B cell (primary cell): ENCODE data around the gene CHAF1B. TPM values are rescaled to one million over a fixed set of nuclear protein-coding genes. Genes with fewer than 3 reads are reported as not detected.

ENCODE experiments used
- ATAC-seq: fragments of 200-7000 bp; cut with Tn5 transposase; one replicate; pipeline ENCODE4 v1.10.0; 2021; ENCODE audit warnings: low read depth, mild to moderate bottlenecking, moderate number of reproducible peaks, moderate library complexity
- CTCF ChIA-PET: fragments of 350-600 bp; sonication (Branson Sonifier 250); formaldehyde crosslinking; loops from one replicate; lab custom pipeline; 2021; ENCODE audit warnings: antibody characterized with exemption, inconsistent platforms; lab: Charles Lee
- POLR2A ChIA-PET: fragments of 350-600 bp; sonication (Branson Sonifier 250); formaldehyde crosslinking; loops from one replicate; lab custom pipeline; 2021; ENCODE audit warnings: antibody characterized with exemption; lab: Charles Lee
- DNase-seq: peaks from one replicate; pipeline ENCODE4 v3.0.0; 2013
- H2AFZ ChIP-seq: 2 replicates; pipeline ENCODE4 v1.6.1; 2012; ENCODE audit warnings: mild to moderate bottlenecking, low read depth, low read length; ENCODE audit not compliant: insufficient read depth, poor library complexity, severe bottlenecking
- H3K27ac ChIP-seq, 2 donors: 1 replicate in 1 of 2; 2 replicates in 1 of 2; pipeline ENCODE4 v1.5.1; 2012 to 2013; ENCODE audit warnings: low read length in 2 of 2, mild to moderate bottlenecking in 2 of 2, moderate library complexity in 1 of 2
- H3K27me3 ChIP-seq, 4 experiments: fragments of 200-600 bp in 1 of 4; sonication (generic) in 1 of 4; replicated peaks in 1 of 4; 1 replicate in 2 of 4; 2 replicates in 2 of 4; pipeline versions ENCODE4 v1.6.1 to v1.7.0; 2013 to 2016; ENCODE audit warnings: low read length in 3 of 4, mild to moderate bottlenecking in 2 of 4, mixed read lengths in 1 of 4, moderate library complexity in 1 of 4; ENCODE audit not compliant: insufficient read depth in 4 of 4, control insufficient read depth in 3 of 4; ENCODE audit errors: control extremely low read depth in 1 of 4
- H3K36me3 ChIP-seq, 2 experiments: replicated peaks in 1 of 2; 1 replicate in 1 of 2; 2 replicates in 1 of 2; pipeline versions ENCODE4 v1.6.1 to v1.7.1; 2013; ENCODE audit warnings: low read length in 1 of 2; ENCODE audit not compliant: insufficient read depth in 2 of 2, control insufficient read depth in 1 of 2; ENCODE audit errors: control extremely low read depth in 1 of 2, extremely low read depth in 1 of 2
- H3K4me1 ChIP-seq, 2 donors: fragments of 200-600 bp in 1 of 2; sonication (generic) in 1 of 2; 1 replicate in 1 of 2; 2 replicates in 1 of 2; pipeline versions ENCODE4 v1.5.1 to v1.6.1; 2013 to 2017; ENCODE audit warnings: low read length in 2 of 2; ENCODE audit not compliant: control insufficient read depth in 2 of 2, insufficient read depth in 2 of 2
- H3K4me2 ChIP-seq: replicated peaks from 2 replicates; pipeline ENCODE3; 2012; ENCODE audit warnings: mild to moderate bottlenecking, low read depth, low read length; ENCODE audit not compliant: poor library complexity, severe bottlenecking
- H3K4me3 ChIP-seq, 5 experiments: fragments of 200-600 bp in 1 of 5; sonication (generic) in 1 of 5; 1 replicate in 3 of 5; 2 replicates in 2 of 5; pipeline versions ENCODE4 v1.5.1 to v1.7.0; 2011 to 2016; ENCODE audit warnings: low read length in 4 of 5, mild to moderate bottlenecking in 4 of 5, low read depth in 2 of 5, control low read depth in 1 of 5, moderate library complexity in 1 of 5; ENCODE audit not compliant: insufficient read depth in 1 of 5; ENCODE audit errors: control extremely low read depth in 1 of 5, extremely low read depth in 1 of 5
- H3K79me2 ChIP-seq: fragments of 200-600 bp; sonication (generic); one replicate; pipeline ENCODE4 v1.6.0; 2016; ENCODE audit warnings: low read length; ENCODE audit not compliant: control insufficient read depth, insufficient read depth
- H3K9ac ChIP-seq: fragments of 200-600 bp; sonication (generic); 2 replicates; pipeline ENCODE4 v1.6.1; 2017; ENCODE audit warnings: mild to moderate bottlenecking, low read length, moderate library complexity
- H3K9me3 ChIP-seq, 3 donors: one replicate each; pipeline versions ENCODE4 v1.6.1 to v1.7.1; 2013; ENCODE audit warnings: low read length in 2 of 3; ENCODE audit not compliant: control insufficient read depth in 2 of 3, insufficient read depth in 1 of 3; ENCODE audit errors: control extremely low read depth in 1 of 3
- H4K20me1 ChIP-seq: 2 replicates; pipeline ENCODE4 v1.6.0; 2012; ENCODE audit warnings: mild to moderate bottlenecking, low read length; ENCODE audit not compliant: insufficient read depth, control insufficient read depth, poor library complexity, severe bottlenecking
- H3K27ac Mint-ChIP-seq: one replicate; pipeline ENCODE4 v1.8.0; 2021; ENCODE audit warnings: mixed read lengths
- H3K27me3 Mint-ChIP-seq: one replicate; pipeline ENCODE4 v1.8.0; 2021; ENCODE audit warnings: mixed read lengths
- H3K4me1 Mint-ChIP-seq: one replicate; pipeline ENCODE4 v1.8.0; 2021; ENCODE audit warnings: mixed read lengths
- H3K4me3 Mint-ChIP-seq: one replicate; pipeline ENCODE4 v1.8.0; 2021; ENCODE audit warnings: mixed read lengths
- H3K9me3 Mint-ChIP-seq: one replicate; pipeline ENCODE4 v1.8.0; 2022; ENCODE audit warnings: mixed read lengths; ENCODE audit not compliant: insufficient read depth
- CTCF ChIP-seq: fragments of 200-600 bp; IDR thresholded peaks from one replicate; pipeline ENCODE4 v1.8.0; 2022; ENCODE audit warnings: antibody characterized with exemption, mild to moderate bottlenecking
- EZH2 ChIP-seq: IDR thresholded peaks from 2 replicates; pipeline ENCODE4 v1.6.1; 2012; ENCODE audit warnings: borderline replicate concordance, low read depth, mild to moderate bottlenecking, moderate library complexity, low read length; ENCODE audit not compliant: insufficient read depth, poor library complexity, severe bottlenecking
- WGBS: methylation state at CpG from one replicate; pipeline ENCODE4 v1.1.5; 2013; ENCODE audit warnings: missing lambda C conversion rate; ENCODE audit not compliant: insufficient coverage; 5-methylcytosine and 5-hydroxymethylcytosine counted together
- intact Hi-C: fragments of 100-400 bp; cut with micrococcal nuclease; formaldehyde crosslinking; loops from one replicate; pipeline ENCODE4 v1.10.0; 2022
- polyA plus RNA-seq: library from polyadenylated mRNA; depleted of rRNA; stranded (reverse); fragments of >200 nt; gene quantifications from 2 replicates; pipeline ENCODE4 v1.2.3, GENCODE V29; 2012
- total RNA-seq, 2 donors: library from RNA; stranded (reverse); fragments of 120-200 nt in 1 of 2; gene quantifications; 1 replicate in 1 of 2; 2 replicates in 1 of 2; pipeline versions ENCODE4 v1.2.3 to v1.2.4, GENCODE V29; 2013 to 2022

The CHAF1B gene
- total and polyA plus RNA-seq, 2 donors (not counting 1 experiment from before 2014, with no cell fraction given) = 1.1 to 1.9 TPM

- no peaks in the 10 kb centered on the region for H3K4me1 ChIP-seq
- H3K9ac ChIP-seq = no peak overlapping the region
- H3K27me3 ChIP-seq = no peaks in the 10 kb centered on the region
- intact Hi-C loops = no loop called here
- H4K20me1 ChIP-seq = no peaks in the 10 kb centered on the region
- ChIA-PET POLR2A (no interaction called here), CTCF (no interaction called here)
- no peaks in the 10 kb centered on the region for H3K9me3 ChIP-seq
- no peak overlapping the region for H3K4me3 ChIP-seq
- 93% methylated on average over 2 of the region's 5 CpGs for WGBS
- TF ChIP-seq EZH2 (no peak), CTCF (no peak)
- no peak overlapping the region for H2AFZ ChIP-seq
- Mint-ChIP-seq H3K27me3 (no peaks in the 10 kb centered on the region), H3K4me3 (no peak overlapping the region), H3K4me1 (no peaks in the 10 kb centered on the region), H3K9me3 (no peaks in the 10 kb centered on the region), H3K27ac (no peak overlapping the region)
- H3K4me2 ChIP-seq = no peak overlapping the region
- H3K79me2 ChIP-seq = no peaks in the 10 kb centered on the region
- H3K27ac ChIP-seq = no peak overlapping the region
- no peaks in the 10 kb centered on the region for H3K36me3 ChIP-seq
- ATAC-seq (no peak), DNase-seq (no peak)
Measured at GRCh38 chr21:36403713-36404112, 18.5 kb downstream of the CHAF1B start.

- DNase-seq = no peak
- no peak for ATAC-seq
- TF ChIP-seq CTCF = no peak
- no peaks in the 10 kb centered on the region for H3K4me1 Mint-ChIP-seq
- 100% methylated on average over 4 of the region's 6 CpGs for WGBS
- Histone ChIP-seq H3K9me3 (no peaks in the 10 kb centered on the region), H3K4me3 (no peak overlapping the region), H4K20me1 (no peaks in the 10 kb centered on the region), H3K27ac (no peak overlapping the region), H3K4me1 (no peaks in the 10 kb centered on the region), H2AFZ (no peak overlapping the region), H3K36me3 (peaks cover 0 to 4% of the 10 kb centered on the region in 2 experiments), H3K4me2 (no peak overlapping the region), H3K9ac (no peak overlapping the region), H3K79me2 (no peaks in the 10 kb centered on the region), H3K27me3 (no peaks in the 10 kb centered on the region)
- CTCF ChIA-PET = no interaction called here
- no peak overlapping the region for H3K27ac Mint-ChIP-seq
- H3K9me3 Mint-ChIP-seq = no peaks in the 10 kb centered on the region
- intact Hi-C loops = no loop called here
- H3K27me3 Mint-ChIP-seq = no peaks in the 10 kb centered on the region
- POLR2A ChIA-PET = no interaction called here
- no peak overlapping the region for H3K4me3 Mint-ChIP-seq
Measured at GRCh38 chr21:36408568-36408967, 23.4 kb downstream of the CHAF1B start.
